Effector memory CD4-positive, alpha-beta T cell (primary cell): ENCODE data around the gene ALKBH2.

Experiments
- DNase-seq, 3 donors: peaks; one replicate each; pipeline ENCODE4 v3.0.0-alpha.2; 2020
- H3K27ac ChIP-seq: 2 replicates; pipeline ENCODE4 v1.7.0; 2013; ENCODE audit warnings: mild to moderate bottlenecking, low read length, moderate library complexity; ENCODE audit not compliant: insufficient read depth, poor library complexity, severe bottlenecking
- H3K27me3 ChIP-seq: replicated peaks from 2 replicates; pipeline ENCODE4 v1.7.0; 2013; ENCODE audit warnings: mild to moderate bottlenecking, low read length; ENCODE audit not compliant: insufficient read depth, control insufficient read depth, poor library complexity, severe bottlenecking
- H3K36me3 ChIP-seq: 2 replicates; pipeline ENCODE4 v1.7.0; 2013; ENCODE audit warnings: mild to moderate bottlenecking, low read length, moderate library complexity; ENCODE audit not compliant: control insufficient read depth, insufficient read depth
- H3K4me1 ChIP-seq: 2 replicates; pipeline ENCODE4 v1.7.0; 2013; ENCODE audit warnings: low read length, mild to moderate bottlenecking; ENCODE audit not compliant: control insufficient read depth, insufficient read depth, poor library complexity, severe bottlenecking
- H3K4me3 ChIP-seq: 2 replicates; pipeline ENCODE4 v1.7.0; 2013; ENCODE audit warnings: low read length, low read depth, mild to moderate bottlenecking; ENCODE audit not compliant: insufficient read depth, poor library complexity, severe bottlenecking
- H3K9me3 ChIP-seq: 2 replicates; pipeline ENCODE4 v1.7.0; 2013; ENCODE audit warnings: mild to moderate bottlenecking, low read length, moderate library complexity; ENCODE audit not compliant: control insufficient read depth

ALKBH2 gene

DNA sequence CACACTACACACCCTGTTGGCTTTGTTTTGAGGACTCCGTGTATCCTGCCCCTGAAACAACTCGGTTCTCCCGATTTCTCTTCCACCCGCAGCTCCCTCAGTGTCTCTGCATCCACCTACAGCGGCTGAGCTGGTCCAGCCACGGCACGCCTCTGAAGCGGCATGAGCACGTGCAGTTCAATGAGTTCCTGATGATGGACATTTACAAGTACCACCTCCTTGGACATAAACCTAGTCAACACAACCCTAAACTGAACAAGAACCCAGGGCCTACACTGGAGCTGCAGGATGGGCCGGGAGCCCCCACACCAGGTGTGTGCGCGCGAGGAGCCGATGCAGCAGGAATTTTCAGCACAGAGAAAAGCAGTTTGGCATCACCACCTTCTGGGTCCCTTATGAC lies 10.5 kb downstream of the ALKBH2 start:
- H3K9me3 ChIP-seq, result no peaks in the 10 kb centered on the region
- DNase-seq, result no peak
- H3K4me1 ChIP-seq, result no peaks in the 10 kb centered on the region
- H3K27me3 ChIP-seq, result no peaks in the 10 kb centered on the region
- no peak overlapping the region for H3K4me3 ChIP-seq
- no peak overlapping the region for H3K27ac ChIP-seq
- peaks cover 51% of the 10 kb centered on the region for H3K36me3 ChIP-seq

DNA sequence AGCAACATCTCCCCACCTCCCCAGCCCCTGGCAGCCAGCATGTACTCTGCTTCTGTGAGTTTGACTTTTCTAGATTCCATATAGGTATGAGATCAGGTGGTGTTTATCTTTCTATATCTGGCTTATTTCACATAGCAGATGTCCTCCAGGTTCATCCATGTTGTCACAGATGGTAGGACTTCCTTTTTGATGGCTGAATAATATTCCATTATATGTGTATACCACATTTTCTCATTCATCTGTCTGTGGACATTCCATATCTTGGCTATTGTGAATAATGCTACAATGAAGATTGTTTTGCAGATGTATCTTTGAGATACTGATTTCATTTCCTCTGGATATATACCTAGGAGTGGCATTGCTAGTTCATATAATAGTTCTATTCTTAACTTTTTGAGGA lies 18.4 kb downstream of the ALKBH2 start:
- H3K36me3 ChIP-seq, result peaks cover 11% of the 10 kb centered on the region
- H3K4me1 ChIP-seq, result no peaks in the 10 kb centered on the region
- DNase-seq, result no peak
- H3K4me3 ChIP-seq, result no peak overlapping the region
- H3K27me3 ChIP-seq, result no peaks in the 10 kb centered on the region
- no peak overlapping the region for H3K27ac ChIP-seq
- no peaks in the 10 kb centered on the region for H3K9me3 ChIP-seq

DNA sequence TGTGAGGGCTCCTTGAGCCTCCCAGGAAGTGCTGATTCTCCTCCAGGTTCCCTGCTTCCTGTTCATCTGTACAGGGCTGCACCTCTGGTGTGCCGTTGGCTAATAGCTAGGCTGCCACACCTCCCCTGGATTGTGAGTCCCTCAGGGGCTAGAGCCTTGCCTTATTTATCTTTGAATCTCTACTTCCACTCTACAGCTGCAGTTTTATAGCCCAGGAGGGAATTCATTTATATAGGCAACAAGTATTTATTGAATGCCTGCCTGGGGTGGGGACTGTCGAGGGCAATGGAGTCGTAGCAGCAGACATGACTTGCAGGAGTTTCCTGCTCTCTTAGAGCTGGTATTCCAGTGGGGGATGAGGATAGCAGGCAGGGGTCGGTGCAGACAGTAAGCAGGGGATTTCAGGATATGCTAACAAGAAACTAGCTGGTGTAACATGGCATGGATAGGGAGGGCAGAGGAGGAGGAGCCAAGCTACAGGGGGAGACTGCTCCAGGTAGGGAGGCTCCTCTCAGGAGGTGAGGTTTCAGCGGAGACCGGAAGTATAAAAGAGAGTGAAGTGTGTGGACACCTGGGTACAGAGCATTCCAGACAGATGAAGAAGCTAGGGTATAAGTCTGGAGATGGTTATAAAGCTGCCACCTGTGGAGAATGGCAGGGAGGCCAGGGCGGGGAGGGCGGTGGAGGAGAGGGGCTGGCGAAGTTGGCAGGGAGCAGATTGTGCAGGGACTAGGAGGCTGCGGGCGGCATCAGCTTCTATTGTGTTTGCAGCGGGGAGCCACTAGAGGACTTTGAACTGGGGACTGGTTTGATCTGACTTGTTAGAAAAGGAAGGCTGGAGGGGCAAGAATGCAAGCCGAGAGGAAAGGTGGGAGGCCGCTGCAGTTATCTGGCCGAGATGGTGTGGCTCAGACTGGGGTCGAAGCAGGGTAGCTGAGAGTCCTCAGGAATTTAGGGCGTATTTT lies 23.7 kb downstream of the ALKBH2 start:
- H3K9me3 ChIP-seq, result no peaks in the 10 kb centered on the region
- no peaks in the 10 kb centered on the region for H3K27me3 ChIP-seq
- peaks cover 26% of the 10 kb centered on the region for H3K36me3 ChIP-seq
- no peak for DNase-seq
- no peaks in the 10 kb centered on the region for H3K4me1 ChIP-seq
- no peak overlapping the region for H3K27ac ChIP-seq
- H3K4me3 ChIP-seq, result no peak overlapping the region

DNA sequence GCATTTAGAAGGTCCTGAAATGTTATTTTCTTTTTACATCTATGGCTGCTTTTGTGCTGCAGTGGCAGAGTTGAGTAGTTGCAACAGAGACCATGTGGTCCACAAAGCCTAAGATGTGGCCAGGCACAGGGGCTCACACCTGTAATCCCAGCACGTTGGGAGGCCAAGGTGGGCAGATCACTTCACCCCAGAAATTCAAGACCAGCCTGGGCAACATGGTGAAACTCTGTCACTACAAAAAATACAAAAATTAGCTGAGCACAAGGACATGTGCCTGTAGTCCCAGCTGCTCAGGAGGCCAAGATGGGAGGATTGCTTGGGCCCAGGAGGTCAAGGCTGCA lies 27.4 kb downstream of the ALKBH2 start:
- H3K27me3 ChIP-seq, result no peaks in the 10 kb centered on the region
- peaks cover 20% of the 10 kb centered on the region for H3K36me3 ChIP-seq
- no peak overlapping the region for H3K27ac ChIP-seq
- H3K4me3 ChIP-seq, result no peak overlapping the region
- no peaks in the 10 kb centered on the region for H3K9me3 ChIP-seq
- H3K4me1 ChIP-seq, result no peaks in the 10 kb centered on the region
- DNase-seq, result no peak

DNA sequence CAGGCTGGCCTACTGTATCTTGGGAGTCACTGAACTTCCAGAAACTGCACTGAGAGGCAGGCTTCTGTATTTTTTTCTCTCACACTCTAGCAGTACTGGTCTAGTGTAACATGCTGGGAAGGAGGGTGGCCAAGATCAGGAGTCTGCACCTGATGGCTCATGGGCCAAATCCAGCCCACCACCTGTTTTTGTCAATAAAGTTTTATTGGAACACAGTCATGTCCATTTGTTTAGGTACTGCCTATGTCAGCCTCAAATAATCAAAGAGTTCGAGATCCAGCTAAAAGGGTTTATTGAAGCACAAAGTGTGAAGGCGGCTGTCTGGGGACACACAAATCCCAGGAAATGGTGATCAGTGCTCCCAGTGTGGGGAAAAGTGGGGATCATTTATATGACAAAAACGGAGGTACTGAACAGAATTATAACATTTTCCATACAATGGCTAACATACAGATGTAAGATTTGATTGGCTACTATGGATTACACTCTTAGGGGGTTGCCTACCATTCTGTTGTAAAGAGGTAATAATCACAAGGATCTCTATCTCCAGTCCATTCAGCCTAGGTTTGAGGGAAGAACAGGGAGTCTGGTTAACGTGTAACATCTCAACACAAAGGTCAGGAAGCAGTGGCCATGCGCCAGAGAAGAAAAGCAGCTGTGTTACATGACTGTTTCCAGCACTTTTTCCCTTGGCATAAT lies 28.0 kb downstream of the ALKBH2 start:
- no peak for DNase-seq
- no peak overlapping the region for H3K27ac ChIP-seq
- H3K9me3 ChIP-seq, result no peaks in the 10 kb centered on the region
- no peaks in the 10 kb centered on the region for H3K27me3 ChIP-seq
- H3K36me3 ChIP-seq, result peaks cover 20% of the 10 kb centered on the region
- H3K4me3 ChIP-seq, result no peak overlapping the region
- H3K4me1 ChIP-seq, result no peaks in the 10 kb centered on the region

DNA sequence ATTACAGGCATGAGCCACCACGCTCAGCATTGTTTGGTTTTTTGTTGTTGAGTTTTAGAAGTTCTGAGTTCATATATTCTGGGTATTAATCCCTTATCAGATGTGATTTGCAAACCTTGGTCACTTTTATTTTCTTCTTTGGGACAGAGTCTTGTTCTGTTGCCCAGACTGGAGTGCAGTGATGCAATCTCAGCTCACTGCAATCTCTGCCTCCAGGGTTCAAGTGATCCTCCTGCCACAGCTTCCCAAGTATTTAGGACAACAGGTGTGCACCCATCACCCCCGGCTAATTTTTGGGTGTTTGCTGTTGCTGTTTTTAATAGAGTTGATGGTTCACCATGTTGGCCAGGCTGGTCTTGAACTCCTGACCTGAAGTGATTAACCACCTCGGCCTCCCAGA lies 29.1 kb downstream of the ALKBH2 start:
- Histone ChIP-seq H3K9me3 (no peaks in the 10 kb centered on the region), H3K4me1 (no peaks in the 10 kb centered on the region), H3K36me3 (peaks cover 11% of the 10 kb centered on the region), H3K27ac (no peak overlapping the region), H3K4me3 (no peak overlapping the region), H3K27me3 (no peaks in the 10 kb centered on the region)
- no peak for DNase-seq

DNA sequence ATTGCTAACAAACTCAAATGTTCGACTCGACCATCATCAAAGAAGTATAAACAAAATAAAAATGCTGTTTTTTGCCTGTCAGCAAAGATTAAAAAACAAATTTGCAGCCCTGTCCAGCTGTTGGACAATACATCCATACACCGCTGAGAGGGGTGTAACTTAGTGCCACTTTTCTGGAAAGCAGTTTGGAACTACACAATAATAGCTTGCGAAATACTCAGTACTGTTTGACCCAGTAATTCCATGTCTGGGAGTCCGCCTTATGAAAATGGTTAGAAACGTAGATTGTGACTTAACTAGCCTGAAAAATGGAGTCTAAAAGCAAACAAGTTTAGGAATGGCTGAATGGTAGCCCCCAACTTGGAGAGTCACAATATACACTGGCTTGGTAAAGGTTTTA lies 34.5 kb downstream of the ALKBH2 start:
- Histone ChIP-seq H3K4me1 (peaks cover 3% of the 10 kb centered on the region), H3K36me3 (no peaks in the 10 kb centered on the region), H3K27me3 (no peaks in the 10 kb centered on the region), H3K9me3 (no peaks in the 10 kb centered on the region), H3K27ac (no peak overlapping the region), H3K4me3 (no peak overlapping the region)
- no peak for DNase-seq

DNA sequence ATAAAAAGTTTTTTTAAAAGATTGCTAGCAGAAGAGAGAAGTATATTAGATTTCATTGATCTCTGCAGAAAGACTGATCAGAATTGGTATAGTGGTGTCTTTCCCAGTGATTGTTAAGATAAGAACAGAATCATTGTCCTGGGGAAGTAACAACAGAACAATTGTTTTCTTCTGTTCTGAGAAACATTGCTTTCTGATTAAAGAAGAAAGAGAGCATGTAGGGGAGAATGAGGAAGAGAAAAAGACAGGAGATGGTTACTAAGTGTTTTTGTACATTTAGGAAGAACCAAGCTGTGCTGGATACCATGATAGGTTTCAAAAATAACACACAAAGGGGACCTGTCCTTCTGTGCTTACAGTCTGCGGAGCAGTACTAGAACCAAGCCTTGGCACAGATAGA lies 35.9 kb downstream of the ALKBH2 start:
- H3K36me3 ChIP-seq, result no peaks in the 10 kb centered on the region
- no peak overlapping the region for H3K4me3 ChIP-seq
- DNase-seq, result no peak
- H3K27me3 ChIP-seq, result no peaks in the 10 kb centered on the region
- peaks cover 3% of the 10 kb centered on the region for H3K4me1 ChIP-seq
- H3K9me3 ChIP-seq, result no peaks in the 10 kb centered on the region
- no peak overlapping the region for H3K27ac ChIP-seq

DNA sequence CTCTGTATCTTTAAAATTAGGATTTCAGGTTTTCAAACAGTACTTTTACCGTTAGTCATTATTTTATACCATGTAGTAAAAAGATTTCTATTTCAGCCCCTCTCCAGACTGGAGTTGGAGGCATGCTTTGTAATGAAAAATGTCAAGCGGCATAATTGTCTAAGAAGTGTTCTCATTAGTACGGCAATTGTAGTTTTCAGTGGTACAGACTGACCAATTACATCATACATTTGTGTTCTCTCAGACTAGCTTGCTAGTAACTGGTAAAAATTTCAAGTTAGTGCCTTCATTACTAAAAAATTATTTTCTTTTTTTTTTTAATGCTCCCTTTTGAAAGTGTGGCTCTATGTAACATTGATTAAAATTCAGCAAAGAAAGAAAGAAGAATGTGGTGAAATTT lies 36.4 kb downstream of the ALKBH2 start:
- H3K27ac ChIP-seq, result no peak overlapping the region
- no peaks in the 10 kb centered on the region for H3K9me3 ChIP-seq
- H3K4me3 ChIP-seq, result no peak overlapping the region
- no peaks in the 10 kb centered on the region for H3K36me3 ChIP-seq
- peaks cover 3% of the 10 kb centered on the region for H3K4me1 ChIP-seq
- H3K27me3 ChIP-seq, result no peaks in the 10 kb centered on the region
- DNase-seq, result no peak

DNA sequence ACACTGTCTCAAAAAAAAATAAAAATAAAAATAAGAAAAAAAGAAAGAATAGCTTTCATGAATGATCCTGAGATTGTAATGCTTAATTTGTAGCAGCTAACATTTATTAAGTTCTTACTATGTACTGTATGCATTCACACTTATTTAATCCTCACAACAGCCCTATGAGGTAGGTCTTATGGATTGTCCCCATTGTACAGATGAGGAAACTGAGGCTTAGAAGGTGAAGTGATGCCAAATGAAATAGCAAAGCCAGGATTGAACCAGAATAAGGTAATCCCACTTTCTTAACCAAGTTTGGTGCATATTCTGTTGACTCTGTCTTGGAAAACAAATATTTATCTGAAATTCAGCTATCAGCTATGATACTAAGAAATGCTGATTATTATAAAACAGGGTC lies 38.8 kb downstream of the ALKBH2 start:
- Histone ChIP-seq H3K4me3 (no peak overlapping the region), H3K36me3 (no peaks in the 10 kb centered on the region), H3K4me1 (peaks cover 3% of the 10 kb centered on the region), H3K9me3 (no peaks in the 10 kb centered on the region), H3K27me3 (no peaks in the 10 kb centered on the region), H3K27ac (peak overlapping the region; percentile 79)
- DNase-seq, result no peak
